SU-DHL-6 (cell line): ENCODE results near the gene HOXB3.
A peak's percentile ranks its signal among the peaks of the same experiment; 100 is the strongest.

Experiments
- H2AFZ ChIP-seq: fragments of 200-600 bp; sonication (generic); 2 replicates; pipeline ENCODE4 v1.6.1; 2014; ENCODE audit warnings: low read depth, mild to moderate bottlenecking, moderate library complexity, mixed read lengths, antibody characterized with exemption, low read length; ENCODE audit not compliant: severe bottlenecking
- H3F3A ChIP-seq: fragments of 200-600 bp; shearing (Covaris generic); 2 replicates; pipeline ENCODE4 v1.6.0; 2016; ENCODE audit warnings: antibody characterized with exemption, mild to moderate bottlenecking; ENCODE audit not compliant: insufficient read depth
- H3K27ac ChIP-seq: fragments of 200-600 bp; sonication (generic); 2 replicates; pipeline ENCODE4 v1.5.1; 2016; ENCODE audit warnings: low read depth, mild to moderate bottlenecking, low read length, moderate library complexity, mixed read lengths
- H3K27me3 ChIP-seq: fragments of 200-600 bp; sonication (generic), shearing (Covaris generic); 2 replicates; pipeline ENCODE4 v1.6.0; 2014; ENCODE audit warnings: mild to moderate bottlenecking, low read length
- H3K36me3 ChIP-seq: fragments of 200-600 bp; sonication (generic); 2 replicates; pipeline ENCODE4 v1.6.1; 2014; ENCODE audit warnings: mild to moderate bottlenecking, low read length, mixed read lengths
- H3K4me2 ChIP-seq: fragments of 300-600, 200-600 bp; shearing (Covaris generic), sonication (generic); 2 replicates; pipeline ENCODE4 v1.6.0; 2014; ENCODE audit warnings: low read length, low read depth, mild to moderate bottlenecking; ENCODE audit not compliant: poor library complexity, severe bottlenecking
- H3K4me3 ChIP-seq: fragments of 200-600 bp; sonication (generic); 2 replicates; pipeline ENCODE4 v1.5.1; 2014; ENCODE audit warnings: antibody characterized with exemption, low read length, mild to moderate bottlenecking, mixed read lengths; ENCODE audit not compliant: insufficient read depth, poor library complexity, severe bottlenecking
- H3K79me2 ChIP-seq: fragments of 200-600 bp; sonication (generic); 2 replicates; pipeline ENCODE4 v1.6.1; 2014; ENCODE audit warnings: mild to moderate bottlenecking, low read length, moderate library complexity; ENCODE audit not compliant: insufficient read depth
- H3K9ac ChIP-seq: fragments of 200-600 bp; sonication (generic); 2 replicates; pipeline ENCODE4 v1.7.0; 2014; ENCODE audit warnings: mild to moderate bottlenecking, low read length
- H3K9me2 ChIP-seq: fragments of 200-600 bp; sonication (generic); replicated peaks from 2 replicates; pipeline ENCODE4 v1.6.1; 2014; ENCODE audit warnings: low read length; ENCODE audit not compliant: insufficient read depth
- H3K9me3 ChIP-seq: fragments of 200-600 bp; sonication (generic); 2 replicates; pipeline ENCODE4 v1.6.1; 2014; ENCODE audit warnings: low read length, mixed read lengths; ENCODE audit not compliant: insufficient read depth
- H4K20me1 ChIP-seq: fragments of 200-600 bp; sonication (generic); 2 replicates; pipeline ENCODE4 v1.6.1; 2014; ENCODE audit warnings: low read depth, mild to moderate bottlenecking, antibody characterized with exemption, low read length, moderate library complexity, mixed read lengths
- CTCF ChIP-seq: fragments of 200-600 bp; sonication (generic); IDR thresholded peaks from one replicate; pipeline ENCODE4 v1.5.1; 2017; ENCODE audit warnings: antibody characterized with exemption, mild to moderate bottlenecking, low read length, moderate library complexity; ENCODE audit not compliant: insufficient read depth, poor library complexity, severe bottlenecking
- EZH2phosphoT487 ChIP-seq: fragments of 200-600 bp; sonication (generic), shearing (Covaris generic); conservative IDR thresholded peaks from 2 replicates; pipeline ENCODE4 v1.6.1; 2018; ENCODE audit warnings: mild to moderate bottlenecking, antibody characterized with exemption, low read length, moderate library complexity, mixed read lengths

The HOXB3 gene

GRCh38 chr17:48579471-48579759 is 10.6 kb downstream of the HOXB3 start:
- Histone ChIP-seq H3K79me2 (no peaks in the 10 kb centered on the region), H4K20me1 (no peaks in the 10 kb centered on the region), H3K4me2 (no peak overlapping the region)

GRCh38 chr17:48578616-48579470 is 11.2 kb downstream of the HOXB3 start:
- Histone ChIP-seq H3K4me2 (peak overlapping the region; percentile 61), H3K9me3 (no peaks in the 10 kb centered on the region), H3K9me2 (no peaks in the 10 kb centered on the region), H3K27me3 (no peaks in the 10 kb centered on the region), H4K20me1 (no peaks in the 10 kb centered on the region), H3K4me3 (peak overlapping the region; percentile 64), H3K9ac (peak overlapping the region; percentile 55), H2AFZ (peak overlapping the region; percentile 73), H3K79me2 (no peaks in the 10 kb centered on the region), H3K36me3 (no peaks in the 10 kb centered on the region), H3F3A (no peaks in the 10 kb centered on the region), H3K27ac (no peak overlapping the region)
- TF ChIP-seq EZH2phosphoT487 (no peak), CTCF (no peak)

More at GRCh38 chr17:48579471-48579759, 10.6 kb downstream of the HOXB3 start:
- no peaks in the 10 kb centered on the region for H3K27me3 ChIP-seq
- no peak overlapping the region for H3K27ac ChIP-seq
- H3F3A ChIP-seq, result no peaks in the 10 kb centered on the region
- no peak overlapping the region for H2AFZ ChIP-seq
- no peak overlapping the region for H3K4me3 ChIP-seq
- TF ChIP-seq EZH2phosphoT487, result no peak
- TF ChIP-seq CTCF, result no peak
- no peaks in the 10 kb centered on the region for H3K9me2 ChIP-seq
- no peaks in the 10 kb centered on the region for H3K9me3 ChIP-seq
- no peaks in the 10 kb centered on the region for H3K36me3 ChIP-seq
- no peak overlapping the region for H3K9ac ChIP-seq

GRCh38 chr17:48577946-48578615 is 12.0 kb downstream of the HOXB3 start, which contains the start of gene HOXB4:
HOXB4 (minus strand) TSS chr17:48578350; CDS start chr17:48578319, 31 bp downstream.
- no peaks in the 10 kb centered on the region for H3K36me3 ChIP-seq
- no peaks in the 10 kb centered on the region for H3K9me3 ChIP-seq
- H4K20me1 ChIP-seq, result no peaks in the 10 kb centered on the region
- H3K27me3 ChIP-seq, result no peaks in the 10 kb centered on the region
- H3K4me3 ChIP-seq, result peak within 1 kb of the TSS; percentile 65
- no peaks in the 10 kb centered on the region for H3K79me2 ChIP-seq
- H3F3A ChIP-seq, result no peaks in the 10 kb centered on the region
- no peaks in the 10 kb centered on the region for H3K9me2 ChIP-seq
- TF ChIP-seq CTCF (no peak), EZH2phosphoT487 (no peak)
- peak within 1 kb of the TSS; percentile 57 for H3K9ac ChIP-seq
- no peak within 1 kb of the TSS for H3K27ac ChIP-seq
- peak within 1 kb of the TSS; percentile 85 for H2AFZ ChIP-seq
- peak within 1 kb of the TSS; percentile 63 for H3K4me2 ChIP-seq
